Stimulated activated CD8-positive, alpha-beta memory T cell treated with anti-CD3 and anti-CD28 coated beads, Interleukin-7, amount 100 ng/mL, for 24 hours (primary cell): ENCODE data around the gene RBM33.

Experiments
- DNase-seq: peaks from one replicate; pipeline ENCODE4 v3.0.0-alpha.2; 2020; ENCODE audit warnings: low read depth

The RBM33 gene

DNA sequence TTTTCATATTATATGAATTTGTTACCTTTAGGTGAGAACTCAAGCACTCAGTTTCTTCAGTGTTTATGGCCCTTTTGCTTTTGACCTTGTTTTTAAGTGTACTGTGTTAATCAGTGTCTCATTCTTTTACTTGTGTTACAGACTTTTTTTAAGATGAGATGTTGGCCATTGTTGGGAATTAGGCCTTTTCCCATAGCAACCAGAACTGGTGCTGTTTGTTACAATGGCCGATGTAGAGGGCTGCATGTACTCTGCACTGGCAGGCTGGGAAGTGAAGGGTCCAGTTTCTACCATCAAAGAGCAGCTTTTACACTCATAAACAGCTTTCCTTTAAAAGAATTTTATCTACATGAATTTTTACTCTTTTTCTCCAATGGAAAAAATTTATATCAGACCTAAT is 102.7 kb downstream of the RBM33 start:
- DNase-seq, result no peak

DNA sequence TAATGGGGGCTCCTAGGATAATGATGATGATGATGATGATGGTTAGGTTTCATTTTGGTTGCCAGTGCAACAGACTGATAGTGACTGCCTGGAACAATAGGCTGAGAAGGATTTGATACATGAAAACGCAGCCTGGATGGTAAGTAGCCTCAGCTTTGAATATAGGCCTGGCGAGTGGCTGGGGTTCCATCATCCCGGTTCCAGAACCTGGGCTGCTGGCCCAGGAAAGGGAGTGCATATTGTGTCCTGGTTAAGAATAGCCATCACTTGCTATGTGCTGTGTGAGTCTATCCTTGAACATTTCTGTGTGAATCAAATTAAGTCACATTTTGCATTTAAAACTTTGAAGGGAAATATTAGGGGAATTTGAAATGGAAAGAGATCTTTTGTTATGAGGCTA is 105.1 kb downstream of the RBM33 start:
- DNase-seq, result no peak

DNA sequence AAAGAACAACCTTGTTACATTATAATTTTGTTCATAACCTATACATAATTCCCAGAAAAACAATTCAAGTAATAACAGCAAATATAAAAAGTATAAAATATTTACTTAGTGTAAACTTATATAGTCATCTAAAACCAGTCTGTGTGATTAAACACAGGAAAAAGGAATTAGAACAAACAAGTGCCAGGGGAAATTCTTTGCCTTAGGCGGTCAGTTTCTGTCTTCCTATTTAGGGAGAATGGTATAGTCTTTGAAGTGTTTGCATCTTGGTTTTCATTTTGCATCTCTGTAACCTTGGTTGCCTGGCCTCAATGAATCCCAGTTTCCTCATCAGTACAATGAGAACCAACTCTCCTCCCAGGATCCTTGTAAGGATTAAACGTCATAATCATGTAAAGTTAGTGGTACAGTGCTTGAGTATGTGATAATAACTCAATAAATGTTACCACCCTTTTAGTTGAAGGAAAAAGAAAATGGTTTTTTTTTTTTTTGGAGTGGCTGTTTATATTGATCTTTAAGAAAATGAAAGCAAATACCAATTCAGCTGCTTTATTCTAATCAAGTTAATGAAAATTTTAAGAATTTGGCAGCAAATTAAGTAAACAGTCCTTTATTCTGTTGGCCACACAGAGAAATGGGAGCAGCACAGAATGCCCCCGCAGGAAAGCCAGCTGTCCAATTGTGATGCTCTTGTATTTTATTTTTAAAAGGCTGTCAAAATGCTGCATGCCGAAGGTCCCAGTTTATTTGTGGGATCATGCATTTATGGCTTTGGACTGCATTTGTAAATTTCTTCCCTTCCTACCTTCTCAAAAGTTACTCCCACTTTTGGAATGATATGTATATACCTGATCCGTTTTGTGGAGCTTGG is 106.0 kb downstream of the RBM33 start:
- no peak for DNase-seq

DNA sequence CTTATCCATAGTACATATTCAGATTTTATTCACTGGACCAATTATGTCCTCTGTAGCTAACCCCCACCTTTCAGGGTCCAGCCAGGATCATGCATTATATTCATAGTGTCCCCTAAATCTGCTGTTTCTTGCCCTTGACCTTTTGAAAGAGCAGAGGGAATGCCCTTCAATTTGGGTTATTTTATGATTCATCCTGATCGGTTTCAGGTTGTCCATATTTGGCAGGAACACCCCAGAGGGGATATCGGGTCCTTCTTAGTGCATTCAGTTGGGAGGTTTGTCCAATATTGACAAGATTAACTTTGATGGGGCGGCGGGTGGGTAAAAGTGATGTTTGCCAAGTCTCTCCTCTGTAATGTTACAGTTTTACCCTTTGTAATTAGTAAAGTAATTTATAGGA is 106.9 kb downstream of the RBM33 start:
- no peak for DNase-seq

DNA sequence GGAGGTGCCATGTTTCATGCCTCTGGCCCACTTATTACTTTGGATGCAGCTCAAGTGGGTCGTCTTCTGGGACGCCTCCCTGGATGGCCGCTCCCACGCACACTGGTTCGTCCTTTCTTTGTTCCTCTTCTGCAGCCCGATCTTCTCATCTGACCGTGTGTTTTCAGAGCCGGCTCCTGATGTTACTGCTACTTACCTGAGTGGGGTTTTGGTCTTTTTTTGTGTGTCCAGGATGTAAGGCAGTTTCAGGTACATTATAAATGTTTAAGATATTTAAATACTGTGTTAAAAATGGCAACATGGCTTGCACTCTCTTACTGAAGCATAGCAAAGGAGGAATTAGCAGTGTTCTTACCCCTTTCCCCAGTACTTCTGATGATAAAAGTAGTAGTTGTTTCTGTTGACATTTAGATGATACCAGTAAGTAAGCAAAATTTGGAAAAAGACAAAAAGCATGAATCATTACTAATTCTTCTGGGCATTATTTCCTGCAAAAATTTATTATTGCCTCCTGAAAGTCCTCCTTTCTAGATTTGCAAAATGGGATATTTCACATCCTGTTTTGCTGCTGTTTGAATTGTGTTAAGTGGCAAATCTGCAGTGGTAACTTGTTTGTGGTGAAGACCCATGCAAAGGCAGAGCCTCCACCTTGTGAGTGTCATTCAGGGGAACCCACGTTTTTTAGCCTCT is 108.4 kb downstream of the RBM33 start:
- DNase-seq, result no peak

DNA sequence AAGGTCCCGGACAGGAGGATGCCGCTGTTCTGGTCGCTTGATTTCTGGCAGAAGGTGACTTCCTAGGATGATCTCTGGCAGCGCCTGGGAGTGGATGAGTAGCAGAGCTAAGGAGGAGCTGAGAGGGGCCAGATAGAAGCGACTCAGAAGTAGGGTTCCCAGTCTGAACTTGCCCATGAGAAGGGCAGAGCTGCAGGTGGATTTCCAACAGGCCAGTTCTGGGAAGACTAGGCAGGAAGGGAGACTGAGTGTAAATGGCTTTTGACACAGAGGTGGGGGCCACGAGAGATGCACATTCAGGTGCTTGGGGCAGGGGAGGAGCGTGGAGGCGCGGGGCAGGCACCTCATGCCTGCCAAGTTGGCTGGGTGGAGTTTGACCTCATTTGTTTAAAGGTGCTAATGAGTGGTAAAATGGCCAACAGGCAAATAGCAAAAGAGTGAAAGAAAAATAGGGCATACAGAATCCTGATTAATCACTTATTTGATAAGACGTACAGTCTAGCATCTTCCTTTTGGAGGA is 109.0 kb downstream of the RBM33 start:
- DNase-seq, result no peak

- no peak for DNase-seq
These were observed 109.7 kb downstream of the RBM33 start for GRCh38 chr7:155754165-155754564.

- no peak for DNase-seq
These were observed 110.6 kb downstream of the RBM33 start for GRCh38 chr7:155755026-155755425.

DNA sequence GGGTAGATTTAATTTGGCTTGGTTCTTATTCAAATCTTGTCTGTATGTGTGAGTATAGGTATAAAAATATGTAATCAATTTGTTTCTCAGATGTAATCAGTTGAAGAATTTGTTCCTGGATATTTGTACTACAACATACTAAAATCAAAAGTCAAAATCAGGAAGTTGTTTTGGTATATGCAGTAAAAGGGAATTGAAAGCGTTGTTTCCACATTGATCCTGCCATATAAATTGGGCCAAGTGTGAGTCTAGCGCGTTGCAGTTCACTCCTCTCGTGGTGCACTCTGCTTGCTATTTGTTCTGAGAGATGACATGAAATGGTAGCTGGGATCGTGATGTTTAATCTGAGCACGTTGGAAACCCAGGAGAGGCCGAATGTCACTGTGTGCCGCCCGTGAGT is 111.9 kb downstream of the RBM33 start:
- no peak for DNase-seq

GRCh38 chr7:155758348-155758747 is 113.9 kb downstream of the RBM33 start:
- no peak for DNase-seq

DNA sequence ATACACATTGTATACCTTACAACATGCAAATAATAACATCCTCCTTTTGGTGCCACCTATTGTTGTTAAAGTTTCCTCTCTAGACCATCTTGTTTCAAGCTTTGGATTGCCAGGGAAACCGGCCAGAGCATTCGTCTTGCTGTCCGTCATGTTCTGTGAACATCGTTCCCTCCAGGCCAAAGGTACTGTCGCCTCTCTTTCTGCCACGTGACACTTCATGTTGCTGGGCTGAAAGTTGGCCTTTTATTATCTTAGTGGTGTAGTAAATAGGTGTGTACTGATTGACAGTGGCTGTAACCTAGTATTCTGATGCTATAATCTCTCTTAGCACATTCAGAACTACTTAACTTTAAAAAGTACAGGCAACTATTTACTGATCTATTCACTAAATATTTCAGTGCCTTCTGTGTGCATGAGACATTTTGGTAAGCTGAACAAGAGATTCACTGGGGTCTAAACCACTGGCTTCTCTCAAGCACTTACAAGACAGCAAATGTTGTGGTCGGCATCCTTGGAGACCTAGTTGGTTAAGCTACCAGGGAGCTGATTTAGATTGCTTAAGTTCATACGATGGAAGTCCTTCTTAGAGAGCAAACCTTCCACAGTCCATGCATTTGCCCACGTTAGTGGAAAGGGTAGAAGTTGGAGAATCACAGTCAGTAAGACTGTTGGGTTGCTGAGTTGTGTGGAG is 115.4 kb downstream of the RBM33 start:
- no peak for DNase-seq

GRCh38 chr7:155761162-155761561 is 116.7 kb downstream of the RBM33 start:
- DNase-seq, result no peak

DNA sequence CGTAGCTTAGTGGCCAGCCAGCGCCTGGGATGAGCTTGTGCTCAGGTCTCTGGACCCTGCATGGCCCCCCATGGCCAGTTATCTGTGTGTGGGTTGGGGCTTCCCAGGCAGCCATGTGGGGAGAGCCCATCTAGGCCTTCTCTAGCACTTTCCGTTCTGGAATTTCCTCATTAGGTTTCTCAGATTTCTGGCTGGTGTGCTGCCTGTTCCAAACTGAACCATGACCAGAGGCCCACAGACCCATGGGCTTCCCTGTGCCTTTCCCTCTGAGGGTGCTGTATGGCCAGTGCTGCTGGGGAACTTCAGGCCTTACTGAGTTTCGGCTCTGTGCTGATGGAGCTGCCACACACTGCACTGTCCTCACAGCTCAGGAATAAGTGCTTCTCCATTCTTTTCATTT is 117.6 kb downstream of the RBM33 start:
- DNase-seq, result no peak

- DNase-seq, result no peak
These were observed 118.2 kb downstream of the RBM33 start for GRCh38 chr7:155762655-155763054.

- DNase-seq, result no peak
These were observed 118.7 kb downstream of the RBM33 start for GRCh38 chr7:155763122-155763521.

DNA sequence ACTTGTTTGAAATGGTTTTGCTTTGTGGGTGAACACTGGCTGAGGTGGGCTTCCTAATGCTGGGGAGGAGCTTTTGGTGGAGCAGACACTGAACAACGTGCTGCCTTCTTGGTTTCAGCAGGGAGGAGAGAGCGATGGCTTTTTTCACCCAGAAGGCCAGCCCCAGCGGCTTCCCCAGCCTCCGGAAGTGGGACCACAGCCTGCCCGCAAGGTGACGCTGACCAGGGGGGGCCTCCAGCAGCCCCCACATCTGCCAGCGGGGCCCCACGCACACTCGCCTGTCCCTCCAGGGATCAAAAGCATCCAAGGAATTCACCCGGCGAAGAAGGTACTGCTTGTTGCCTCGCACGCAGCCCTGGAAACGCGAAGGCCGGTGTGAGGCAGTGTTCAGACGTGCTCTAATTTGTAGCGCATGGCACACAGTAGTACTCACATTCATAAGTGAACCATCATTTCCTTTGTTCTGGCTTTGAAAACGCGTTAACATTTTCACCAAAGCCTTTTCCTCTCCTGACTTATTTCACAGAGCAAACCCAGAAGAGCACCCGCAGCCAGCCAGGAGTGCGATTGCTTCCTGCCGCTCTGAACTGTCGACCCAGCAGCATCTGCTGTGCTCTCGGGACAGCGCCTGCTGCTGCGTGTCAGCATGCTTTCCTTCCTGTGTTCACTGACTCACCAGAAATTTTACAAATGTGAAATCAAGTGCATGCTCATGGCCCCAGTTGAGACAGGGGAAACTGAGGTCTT is 119.4 kb downstream of the RBM33 start:
- DNase-seq, result no peak

DNA sequence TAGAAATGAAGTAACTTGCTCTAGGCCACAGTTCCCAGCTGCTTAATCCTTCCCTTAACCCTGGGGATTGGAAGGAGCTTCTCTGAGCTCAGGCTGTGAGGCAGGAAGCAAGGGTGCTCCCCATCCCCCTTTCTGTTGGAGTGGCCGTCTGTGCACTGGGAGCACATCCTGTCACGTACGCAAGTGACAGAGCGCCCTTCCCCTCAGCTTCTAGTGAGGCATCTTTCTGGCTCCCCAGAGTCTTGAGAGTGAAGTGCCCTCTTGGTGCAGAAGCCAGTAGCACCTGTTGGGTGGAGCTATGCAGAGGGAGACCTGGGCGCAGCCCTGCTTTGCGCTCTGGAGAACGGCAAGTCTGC is 120.0 kb downstream of the RBM33 start:
- peak; percentile 8 for DNase-seq

DNA sequence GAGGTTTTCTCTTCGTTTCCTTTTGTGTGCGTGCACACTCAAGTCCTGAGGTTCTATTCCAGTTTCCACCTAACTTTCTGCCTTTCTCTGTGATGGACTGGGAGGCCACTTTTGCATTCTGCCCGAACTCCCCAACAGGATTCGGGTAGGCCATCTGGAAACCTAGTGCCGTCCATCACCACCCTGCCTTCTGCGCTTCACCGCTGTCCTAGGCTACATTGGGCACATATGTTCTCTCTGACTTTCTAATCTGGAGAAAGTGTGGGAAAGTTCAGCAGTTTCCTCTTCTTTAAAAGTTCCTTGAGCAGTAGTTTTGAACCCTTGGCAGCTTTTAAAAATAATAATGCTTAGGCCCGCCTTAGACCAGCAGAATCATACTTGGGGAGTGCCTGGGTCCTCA is 121.0 kb downstream of the RBM33 start:
- DNase-seq, result no peak

DNA sequence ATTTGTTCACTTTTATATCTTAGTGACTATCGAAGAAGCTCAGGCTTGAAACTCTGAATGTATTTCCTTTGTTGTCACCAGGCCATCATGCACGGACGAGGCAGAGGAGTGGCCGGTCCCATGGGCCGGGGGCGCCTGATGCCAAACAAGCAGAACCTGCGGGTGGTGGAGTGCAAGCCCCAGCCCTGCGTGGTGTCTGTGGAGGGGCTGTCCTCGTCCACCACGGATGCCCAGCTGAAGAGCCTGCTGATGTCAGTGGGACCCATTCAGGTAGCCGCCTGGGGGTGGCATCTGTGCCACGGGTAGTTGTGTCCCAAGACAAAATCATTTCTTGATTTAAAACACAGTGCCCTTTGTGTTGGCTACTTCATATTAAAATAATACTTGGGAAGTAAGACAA is 121.9 kb downstream of the RBM33 start:
- DNase-seq, result no peak

- no peak for DNase-seq
These were observed 122.8 kb downstream of the RBM33 start for GRCh38 chr7:155766966-155767916.

- no peak for DNase-seq
These were observed 125.2 kb downstream of the RBM33 start for GRCh38 chr7:155769701-155770100.
